DMS 273 (cell line): ENCODE results near the gene TBC1D12.
A peak's percentile ranks its signal among the peaks of the same experiment; 100 is the strongest.
"Not testable (repeated sequence)": the region's sequence is repeated elsewhere in the genome, so short reads cannot be mapped to it uniquely, and the experiment has no call there.

ENCODE experiments used
- DNase-seq: peaks from one replicate; lab custom pipeline; 2025; ENCODE audit not compliant: unreplicated experiment; lab: John Stamatoyannopoulos, UW

TBC1D12 gene

DNA sequence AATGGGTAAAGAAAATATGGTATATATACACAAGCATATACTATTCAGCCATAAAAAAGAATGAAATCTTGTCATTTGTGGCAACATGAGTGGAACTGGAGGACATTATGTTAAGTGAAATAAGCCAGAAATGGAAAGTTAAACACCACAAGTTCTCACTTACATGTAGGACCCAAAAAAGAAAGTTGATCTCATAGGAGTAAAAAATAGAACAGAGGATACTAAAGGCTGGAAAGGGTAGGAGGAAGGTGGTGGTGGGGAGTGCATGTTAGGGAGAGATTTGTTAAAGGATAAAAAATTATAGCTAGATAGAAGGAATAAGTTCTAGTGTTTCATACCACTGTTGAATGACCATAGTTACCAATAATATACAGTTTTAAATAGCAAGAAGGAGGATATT, 48.4 kb downstream of the TBC1D12 start:
- DNase-seq: no peak

DNA sequence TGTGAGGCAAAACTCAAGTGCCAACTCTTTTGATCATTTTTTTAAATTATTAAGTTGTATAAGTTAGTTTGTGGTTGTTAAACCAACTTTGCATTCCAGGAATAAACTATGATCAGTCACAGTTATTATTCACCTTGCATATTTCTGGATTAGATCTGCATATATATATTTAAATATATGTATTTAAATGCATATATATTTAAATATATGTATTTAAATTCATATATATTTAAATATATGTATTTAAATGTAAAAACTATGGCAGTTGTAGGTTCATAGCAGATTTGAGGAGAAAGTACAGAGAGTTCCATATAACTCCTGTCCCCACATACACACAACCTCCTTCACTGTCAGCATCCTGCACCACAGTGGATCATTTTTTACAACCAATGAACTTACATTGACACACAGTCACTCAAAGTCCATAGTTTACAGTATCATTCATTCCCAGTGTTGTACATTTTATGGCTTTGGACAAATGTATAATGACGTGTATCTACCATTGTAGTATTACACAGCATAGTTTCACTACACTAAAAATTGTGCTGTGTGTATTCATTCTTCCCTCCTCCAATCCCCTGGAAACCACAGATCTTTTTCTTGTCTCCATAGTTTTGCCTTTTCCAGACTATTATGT, 49.7 kb downstream of the TBC1D12 start:
- no peak for DNase-seq

DNA sequence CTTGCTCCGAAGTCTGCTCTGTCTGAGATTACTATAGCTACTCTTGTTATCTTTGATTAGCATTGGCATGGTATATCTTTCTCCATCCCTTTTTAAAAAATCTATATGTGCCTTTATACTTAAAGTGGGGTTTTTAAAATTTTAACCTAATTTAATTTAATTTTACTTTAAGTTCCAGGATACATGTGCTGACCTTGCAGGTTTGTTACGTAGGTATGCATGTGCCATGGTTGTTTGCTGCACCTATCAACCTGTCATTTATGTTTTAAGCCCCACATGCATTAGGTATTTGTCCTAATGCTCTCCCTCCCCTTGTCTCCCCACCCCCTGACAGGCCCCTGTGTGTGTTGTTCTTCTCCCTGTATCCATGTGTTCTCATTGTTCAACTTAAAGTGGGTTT, 54.6 kb downstream of the TBC1D12 start:
- no peak for DNase-seq

DNA sequence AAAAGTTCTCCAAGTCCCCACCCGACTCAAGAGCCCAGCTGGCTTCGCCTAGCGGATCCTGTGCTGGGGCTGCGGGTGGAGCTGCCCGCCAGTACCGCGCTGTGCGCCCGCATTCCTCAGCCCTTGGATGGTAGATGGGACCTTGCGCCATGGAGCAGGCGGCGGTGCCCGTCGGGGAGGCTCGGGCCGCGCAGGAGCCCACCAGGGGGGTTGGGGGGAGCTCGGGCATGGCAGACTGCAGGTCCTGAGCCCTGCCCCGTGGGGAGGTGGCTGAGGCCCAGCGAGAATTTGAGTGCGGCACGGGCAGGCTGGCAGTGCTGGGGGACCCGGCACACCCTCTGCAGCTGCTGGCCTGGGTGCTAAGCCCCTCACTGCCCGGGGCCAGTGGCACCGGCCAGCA, 57.0 kb downstream of the TBC1D12 start:
- no peak for DNase-seq

DNA sequence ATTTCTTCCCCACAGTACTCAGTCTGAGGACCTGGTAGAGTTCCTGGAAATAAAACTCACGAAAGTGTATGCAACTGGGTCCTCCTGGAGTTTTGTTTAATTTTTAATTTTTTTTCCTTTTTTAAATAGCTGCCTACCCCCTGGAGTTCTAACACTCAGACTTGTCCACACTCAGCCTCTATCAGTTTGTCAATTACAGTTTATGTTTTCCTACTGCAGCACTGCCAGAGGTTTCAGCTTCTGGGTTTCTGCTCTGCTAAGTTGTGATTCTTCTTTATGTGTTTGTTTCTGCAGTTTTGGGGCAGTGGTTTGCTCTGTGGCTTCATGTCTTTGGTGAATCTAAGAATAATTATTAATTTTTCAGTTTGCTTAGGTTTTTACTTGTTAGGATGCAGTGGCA, 59.2 kb downstream of the TBC1D12 start:
- no peak for DNase-seq

DNA sequence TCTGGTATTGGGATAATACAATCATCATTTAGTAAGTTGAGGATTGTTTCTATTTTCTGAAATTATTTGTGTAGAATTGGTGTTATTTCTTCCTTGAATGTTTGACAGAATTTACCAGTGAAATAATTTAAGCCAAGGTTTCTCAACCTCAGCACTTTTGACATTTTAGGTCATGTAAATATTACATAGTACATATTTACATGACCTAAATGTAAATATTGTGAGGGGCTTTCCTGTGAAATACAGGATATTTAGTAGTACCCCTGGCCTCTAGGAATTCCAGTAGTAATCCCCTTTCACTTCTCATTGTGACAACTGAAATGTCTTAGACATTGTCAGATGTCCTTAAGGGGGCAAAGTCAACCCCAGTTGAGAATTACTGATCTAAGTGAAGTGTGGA, 59.8 kb downstream of the TBC1D12 start:
- no peak for DNase-seq

DNA sequence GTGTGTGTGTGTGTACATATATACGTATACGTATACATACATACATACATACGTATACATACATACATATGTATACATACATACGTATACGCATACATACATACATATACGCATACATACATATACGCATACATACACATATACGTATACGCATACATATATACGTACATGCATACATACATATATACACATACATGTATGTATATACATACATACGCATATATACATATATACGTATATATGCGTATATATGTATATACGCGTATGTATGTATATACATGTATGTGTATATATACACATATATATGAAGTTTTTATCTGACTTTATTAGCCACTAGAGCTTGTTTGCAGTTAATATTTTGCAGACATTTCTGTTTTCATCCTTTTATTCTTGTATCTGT, 63.3 kb downstream of the TBC1D12 start:
- no peak for DNase-seq

DNA sequence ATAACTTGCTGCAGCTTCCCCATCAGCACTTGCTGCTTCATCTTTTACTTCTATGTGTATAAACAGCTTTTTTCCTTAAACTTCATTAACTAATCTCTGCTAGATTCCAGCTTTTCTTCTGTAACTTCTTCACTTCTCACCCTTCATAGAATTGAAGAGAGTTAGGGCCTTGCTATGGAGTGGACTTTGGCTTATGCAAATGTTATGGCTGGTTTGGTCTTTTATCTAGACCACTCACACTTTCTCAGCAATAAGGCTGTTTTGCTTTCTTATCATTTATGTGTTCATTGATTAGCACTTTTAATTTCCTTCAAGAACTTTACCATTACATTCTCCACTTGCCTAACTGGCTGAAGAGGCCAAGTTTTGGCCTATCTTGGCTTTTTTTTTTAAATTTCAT, 79.1 kb downstream of the TBC1D12 start:
- no peak for DNase-seq

DNA sequence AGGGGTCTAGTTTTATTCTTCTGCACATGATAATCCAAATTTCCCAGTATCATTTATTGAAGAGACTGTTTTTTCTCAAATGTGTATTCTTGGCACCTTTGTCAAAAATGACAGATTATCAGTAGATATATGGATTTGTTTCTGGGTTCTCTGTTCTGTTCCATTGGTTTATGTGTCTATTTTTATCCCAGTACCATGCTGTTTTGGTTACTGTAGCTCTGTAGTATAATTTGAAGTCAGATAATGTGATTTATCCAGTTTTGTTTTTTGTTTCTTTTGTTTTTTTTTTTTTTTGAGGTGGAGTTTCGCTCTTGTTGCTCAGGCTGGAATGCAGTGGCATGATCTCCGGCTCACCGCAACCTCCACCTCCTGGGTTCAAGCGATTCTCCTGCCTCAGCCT, 81.6 kb downstream of the TBC1D12 start:
- no peak for DNase-seq

DNA sequence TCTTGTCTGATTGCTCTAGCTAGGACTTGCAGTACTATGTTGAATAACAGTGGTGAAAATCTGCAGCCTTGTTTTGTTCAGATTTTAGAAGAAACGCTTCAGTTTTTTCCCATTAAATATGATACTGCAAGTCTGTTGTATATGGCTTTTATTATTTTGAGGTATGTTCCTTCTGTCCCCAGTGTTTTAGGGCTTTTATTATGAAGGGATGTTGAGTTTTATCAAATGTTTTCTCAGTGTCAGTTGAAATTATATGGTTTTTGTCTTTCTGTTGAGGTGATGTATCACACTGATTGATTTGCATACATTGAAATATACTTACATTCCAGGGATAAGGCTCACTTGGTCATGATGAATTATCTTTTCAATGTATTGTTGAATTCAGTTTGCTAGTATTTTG, 82.8 kb downstream of the TBC1D12 start:
- DNase-seq: no peak

DNA sequence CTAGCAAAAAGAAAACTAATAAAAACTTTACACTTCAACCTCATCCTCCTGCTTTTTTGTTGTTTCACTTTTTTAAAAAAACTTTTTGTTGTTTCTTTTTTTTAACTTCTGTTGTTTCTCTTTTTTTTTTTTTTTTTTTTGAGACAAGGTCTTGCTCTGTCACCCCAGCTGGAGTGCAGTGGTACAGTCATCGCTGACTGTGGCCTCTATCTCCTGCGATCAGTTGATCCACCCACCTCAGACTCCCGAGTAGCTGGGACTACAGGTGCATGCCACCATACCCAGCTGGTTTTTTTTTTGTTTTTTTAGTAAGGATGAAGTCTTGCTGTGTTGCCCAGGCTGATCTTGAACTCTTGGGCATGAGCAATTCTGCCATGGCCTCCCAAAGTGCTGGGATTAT, 85.2 kb downstream of the TBC1D12 start:
- no peak for DNase-seq

DNA sequence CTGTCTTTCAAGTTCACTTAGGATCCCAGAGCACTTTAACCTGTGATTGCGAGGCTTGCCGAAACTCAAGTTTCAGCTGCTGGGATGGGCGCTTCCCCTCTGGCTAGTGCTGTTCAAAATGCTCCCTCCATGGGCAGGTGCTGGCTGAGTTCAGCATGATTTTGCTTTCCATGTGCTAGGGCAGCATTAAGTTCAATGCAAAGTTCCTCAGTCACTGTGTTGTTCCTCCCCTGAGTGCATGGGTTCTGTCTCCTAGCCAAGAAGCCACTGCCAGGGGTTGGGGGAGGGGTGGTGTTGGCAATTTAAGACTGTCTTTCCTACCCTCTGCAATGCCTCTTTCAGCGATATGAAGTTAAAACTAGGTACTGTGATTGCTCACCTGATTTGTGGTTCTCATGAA, 86.8 kb downstream of the TBC1D12 start:
- no peak for DNase-seq

DNA sequence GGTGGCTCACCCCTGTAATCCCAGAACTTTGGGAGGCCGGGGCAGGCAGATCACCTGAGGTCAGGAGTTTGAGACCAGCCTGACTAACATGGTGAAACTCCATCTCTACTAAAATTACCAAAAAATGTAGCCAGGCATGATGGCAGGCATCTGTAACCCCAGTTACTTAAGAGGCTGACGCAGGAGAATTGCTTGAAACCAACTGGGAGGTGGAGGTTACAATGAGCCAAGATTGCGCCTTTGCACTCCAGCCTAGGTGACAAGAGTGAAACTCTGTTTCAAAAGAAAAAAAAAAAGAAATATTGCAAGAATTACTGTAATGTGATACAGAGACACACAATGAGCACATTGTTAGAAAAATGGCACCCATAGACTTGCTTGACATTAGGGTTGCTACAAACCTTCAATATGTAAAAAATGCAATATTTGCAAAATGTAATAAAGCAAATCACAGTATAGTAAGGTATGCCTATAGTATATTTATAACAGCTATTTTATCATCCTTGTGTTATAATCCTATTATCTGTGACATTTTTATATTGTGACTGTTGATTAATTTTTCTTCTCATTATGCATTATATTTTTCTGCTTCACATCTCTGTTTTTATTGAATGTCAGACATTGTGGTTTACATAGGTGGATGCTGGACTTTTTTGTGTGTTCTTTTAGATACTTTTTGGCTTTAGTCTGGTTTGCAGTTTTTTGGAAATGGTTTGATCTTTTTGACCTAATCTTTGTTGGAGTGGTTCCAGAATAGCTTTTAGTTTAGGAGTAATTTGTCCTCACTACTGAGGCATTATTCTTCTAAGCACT, 87.8 kb downstream of the TBC1D12 start:
- no peak for DNase-seq

DNA sequence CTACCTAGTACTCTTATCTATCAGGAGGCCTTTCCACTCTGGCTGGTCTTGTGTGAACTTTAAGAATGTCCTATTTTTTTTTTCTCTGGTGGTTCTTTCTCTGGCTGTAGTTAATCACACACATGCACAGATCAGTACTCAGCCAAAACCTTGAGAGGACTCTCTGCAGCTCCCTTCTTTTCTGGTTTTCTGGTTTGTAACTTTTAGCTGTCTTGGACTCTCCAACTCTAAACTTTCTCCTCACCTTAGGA, 88.4 kb downstream of the TBC1D12 start:
- no peak for DNase-seq

DNA sequence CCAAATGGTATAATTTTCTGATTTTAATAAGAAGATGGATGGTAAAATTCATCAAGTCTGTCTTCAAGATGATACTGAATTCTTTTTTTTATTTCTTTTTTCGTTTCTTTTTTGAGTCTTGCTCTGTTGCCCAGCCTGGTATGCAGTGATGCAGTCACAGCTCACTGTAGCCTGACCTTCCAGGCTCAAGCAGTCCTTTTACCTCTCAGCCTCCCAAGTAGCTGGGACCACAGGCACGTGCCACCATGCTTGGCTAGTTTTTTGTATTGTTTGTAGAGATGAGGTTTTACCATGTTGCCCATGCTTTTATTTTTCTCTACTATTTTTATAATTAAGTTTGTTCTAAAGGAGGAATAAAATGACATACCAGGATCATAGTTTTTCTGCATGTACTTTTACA, 91.1 kb downstream of the TBC1D12 start:
- DNase-seq: no peak

DNA sequence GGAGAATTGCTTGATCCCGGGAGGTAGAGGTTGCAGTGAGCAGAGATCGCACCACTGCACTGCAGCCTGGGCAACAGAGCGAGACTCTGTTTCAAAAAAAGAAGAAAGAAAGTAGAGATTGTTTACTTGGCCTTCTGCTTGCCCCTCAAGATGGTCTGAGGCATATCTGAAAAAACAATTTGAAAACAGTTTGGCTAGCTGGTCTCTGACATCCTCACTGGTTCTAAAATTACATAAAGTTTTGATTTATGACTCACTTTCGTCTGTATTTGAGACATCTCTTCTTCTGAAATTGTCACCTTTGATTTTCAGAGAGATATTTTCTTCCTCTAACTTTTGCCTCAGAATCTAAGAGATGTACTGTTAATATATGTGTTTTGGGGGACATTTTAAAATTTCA, 93.7 kb downstream of the TBC1D12 start:
- DNase-seq: no peak

DNA sequence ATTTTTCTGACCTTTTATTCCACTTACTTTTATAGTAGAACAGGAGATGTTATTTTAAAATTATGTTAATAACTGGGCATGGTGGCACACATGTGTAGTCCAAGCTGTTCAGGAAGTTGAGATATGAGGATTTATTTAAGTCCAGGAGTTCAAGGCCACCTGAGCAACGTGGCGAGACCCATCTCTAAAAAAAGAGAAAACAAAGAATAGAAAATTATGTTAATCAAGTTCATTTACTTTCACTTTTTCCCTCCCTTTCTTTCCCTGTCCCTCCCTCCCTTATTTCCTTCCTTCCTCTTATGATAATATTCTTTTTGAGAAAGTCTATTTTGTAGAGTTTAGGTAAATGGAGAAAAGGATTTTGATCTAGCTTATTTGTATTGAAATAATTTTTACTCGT, 94.3 kb downstream of the TBC1D12 start:
- no peak for DNase-seq

DNA sequence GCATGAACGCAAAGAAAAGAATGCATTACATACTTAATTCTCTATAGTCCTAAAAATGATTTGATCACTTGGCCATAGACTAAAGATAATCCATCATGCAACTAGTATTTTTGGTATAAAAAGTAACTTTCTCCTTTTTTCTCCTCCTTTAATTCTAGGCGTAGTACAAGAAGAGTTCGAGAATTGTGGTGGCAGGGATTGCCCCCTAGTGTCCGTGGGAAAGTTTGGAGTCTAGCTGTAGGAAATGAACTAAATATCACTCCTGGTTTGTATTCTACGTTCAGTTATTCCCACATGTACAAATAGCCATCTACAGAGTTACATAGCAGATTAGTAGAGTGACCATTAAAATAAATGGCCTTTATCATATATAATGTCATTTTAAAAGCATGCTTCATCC, 97.7 kb downstream of the TBC1D12 start:
- DNase-seq: peak; percentile 6

DNA sequence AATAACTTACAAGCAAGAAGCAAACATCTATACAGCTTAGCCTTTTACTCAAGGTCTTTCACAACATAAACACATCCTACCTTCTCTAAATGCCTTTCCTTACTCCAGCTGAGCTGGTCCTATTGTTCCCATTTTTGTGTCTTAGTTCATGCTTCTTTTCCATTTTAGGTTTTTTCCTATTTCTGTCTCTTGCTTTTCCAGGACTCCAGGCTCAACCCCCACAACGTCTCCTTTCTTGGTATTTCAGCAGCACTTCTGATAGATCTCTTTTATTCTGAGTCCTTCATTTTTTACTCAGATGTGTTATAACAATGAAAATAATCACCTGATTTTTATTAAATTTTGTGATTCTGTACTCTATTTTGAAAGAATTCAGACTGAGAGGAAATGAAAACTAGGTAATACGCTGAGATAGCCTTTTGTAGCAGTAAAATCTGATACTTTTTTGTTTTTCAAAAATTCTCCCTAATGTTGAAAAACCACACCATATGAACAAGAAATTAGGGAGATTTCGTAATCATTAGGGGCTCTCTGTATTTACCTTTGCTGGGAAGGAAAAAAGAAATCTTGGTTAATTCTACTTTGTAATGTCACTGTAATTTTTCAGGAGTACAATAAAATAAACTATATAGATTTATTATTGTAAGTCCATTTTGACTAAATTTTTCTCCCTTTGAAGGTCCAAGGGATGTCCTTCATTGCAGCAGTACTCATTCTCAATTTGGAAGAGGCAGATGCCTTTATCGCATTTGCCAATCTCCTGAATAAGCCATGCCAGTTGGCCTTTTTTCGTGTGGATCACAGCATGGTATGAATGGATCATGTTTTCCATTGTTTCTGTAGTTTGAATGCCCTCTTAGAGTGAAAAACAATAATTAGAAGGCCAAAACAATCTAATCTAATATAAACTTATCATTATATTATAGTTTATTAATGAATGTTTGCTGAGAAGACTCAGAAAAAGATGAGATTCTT, 119.2 kb downstream of the TBC1D12 start:
- DNase-seq: peak; percentile 5

DNA sequence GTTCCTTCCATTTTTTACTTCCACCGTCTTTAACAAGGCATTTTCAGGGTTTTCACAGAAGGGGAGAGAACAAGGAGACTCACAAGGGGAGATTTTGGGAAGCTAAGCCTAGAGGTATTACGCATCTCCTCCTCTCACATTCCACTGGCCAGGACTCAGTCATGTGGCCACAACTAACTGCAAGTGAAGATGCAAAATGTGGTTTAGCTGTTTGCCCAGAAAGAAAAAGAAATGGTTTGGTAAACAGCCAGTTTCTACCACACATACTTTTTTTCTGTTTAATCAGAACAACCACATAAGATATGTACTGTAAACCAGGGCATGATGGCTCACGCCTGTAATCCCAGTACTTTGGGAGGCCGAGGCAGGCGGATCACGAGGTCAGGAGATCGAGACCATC, 121.8 kb downstream of the TBC1D12 start:
- no peak for DNase-seq

DNA sequence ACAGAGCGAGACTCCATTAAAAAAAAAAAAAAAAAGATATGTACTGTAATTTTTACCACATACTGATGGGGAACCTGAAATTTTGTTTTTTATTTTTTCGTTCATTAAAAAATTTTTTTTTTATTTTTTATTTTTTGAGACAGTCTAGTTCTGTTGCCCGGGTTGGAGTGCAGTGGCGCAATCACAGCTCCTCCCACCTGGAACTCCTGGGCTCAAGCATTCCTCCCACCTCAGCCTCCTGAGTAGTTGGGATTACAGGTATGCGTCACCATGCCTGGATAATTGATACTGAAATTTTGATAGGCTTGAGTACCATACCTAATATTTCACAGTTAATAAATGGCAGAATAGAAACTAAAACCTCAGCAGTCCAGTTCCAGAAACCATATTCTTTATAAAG, 122.4 kb downstream of the TBC1D12 start:
- no peak for DNase-seq

DNA sequence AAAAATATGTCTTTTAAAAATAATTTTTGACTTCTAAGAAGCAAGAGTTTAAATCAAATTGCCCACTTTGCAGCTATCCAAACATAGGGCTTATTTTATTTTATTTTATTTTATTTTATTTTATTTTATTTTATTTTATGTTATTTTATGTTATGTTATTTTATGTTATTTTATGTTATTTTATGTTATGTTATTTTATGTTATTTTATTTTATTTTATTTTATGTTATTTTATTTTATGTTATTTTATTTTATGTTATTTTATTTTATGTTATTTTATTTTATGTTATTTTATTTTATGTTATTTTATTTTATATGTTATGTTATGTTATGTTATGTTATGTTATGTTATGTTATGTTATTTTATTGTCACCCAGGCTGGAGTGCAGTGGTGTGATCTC, 129.2 kb downstream of the TBC1D12 start:
- DNase-seq: not testable (repeated sequence)
